Sigmoid colon (tissue), 3 donors: ENCODE results near the gene GPC6.

ENCODE experiments used
- POLR2A ChIP-seq, 2 donors: fragments of 450-650 bp; IDR thresholded peaks; one replicate each; pipeline ENCODE4 v1.6.1; 2016; ENCODE audit warnings: antibody characterized with exemption in 2 of 2, mild to moderate bottlenecking in 2 of 2, moderate library complexity in 2 of 2
- TF ChIP-seq, protein P1 (sequence below), 4 experiments: fragments of 450-650 bp in 3 of 4; fragments of 200-600 bp in 1 of 4; IDR thresholded peaks; one replicate each; pipeline ENCODE4 v1.5.1; 2016 to 2019; ENCODE audit warnings: antibody characterized with exemption in 4 of 4, mild to moderate bottlenecking in 3 of 4, moderate library complexity in 2 of 4

DNA sequence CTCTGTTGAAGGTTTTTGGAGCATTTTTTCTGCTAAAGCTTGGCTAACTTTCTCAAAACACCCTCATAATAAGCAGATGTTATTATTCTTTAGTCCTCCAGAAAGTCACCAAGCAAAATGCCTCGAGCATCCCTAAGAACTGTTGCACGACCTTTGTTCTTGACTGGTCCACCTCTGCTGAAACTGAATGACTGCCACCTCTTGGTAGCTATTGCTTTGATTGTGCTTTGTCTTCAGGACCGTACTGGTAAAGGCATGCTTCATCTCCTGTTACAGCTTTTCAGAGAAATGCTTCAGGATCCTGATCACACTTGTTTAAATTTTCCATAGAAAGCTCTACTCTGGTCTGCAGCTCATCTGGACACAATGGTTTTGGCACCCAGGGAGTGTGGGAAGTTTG is 998.1 kb downstream of the GPC6 start:
- TF ChIP-seq POLR2A (IDR thresholded peaks at IDR 0.05) = no peak
- TF ChIP-seq, protein P1, sequence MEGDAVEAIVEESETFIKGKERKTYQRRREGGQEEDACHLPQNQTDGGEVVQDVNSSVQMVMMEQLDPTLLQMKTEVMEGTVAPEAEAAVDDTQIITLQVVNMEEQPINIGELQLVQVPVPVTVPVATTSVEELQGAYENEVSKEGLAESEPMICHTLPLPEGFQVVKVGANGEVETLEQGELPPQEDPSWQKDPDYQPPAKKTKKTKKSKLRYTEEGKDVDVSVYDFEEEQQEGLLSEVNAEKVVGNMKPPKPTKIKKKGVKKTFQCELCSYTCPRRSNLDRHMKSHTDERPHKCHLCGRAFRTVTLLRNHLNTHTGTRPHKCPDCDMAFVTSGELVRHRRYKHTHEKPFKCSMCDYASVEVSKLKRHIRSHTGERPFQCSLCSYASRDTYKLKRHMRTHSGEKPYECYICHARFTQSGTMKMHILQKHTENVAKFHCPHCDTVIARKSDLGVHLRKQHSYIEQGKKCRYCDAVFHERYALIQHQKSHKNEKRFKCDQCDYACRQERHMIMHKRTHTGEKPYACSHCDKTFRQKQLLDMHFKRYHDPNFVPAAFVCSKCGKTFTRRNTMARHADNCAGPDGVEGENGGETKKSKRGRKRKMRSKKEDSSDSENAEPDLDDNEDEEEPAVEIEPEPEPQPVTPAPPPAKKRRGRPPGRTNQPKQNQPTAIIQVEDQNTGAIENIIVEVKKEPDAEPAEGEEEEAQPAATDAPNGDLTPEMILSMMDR (IDR thresholded peaks at IDR 0.05) = no peak
